ENCODE data around the gene ESYT1. TPM values are rescaled to one million over a fixed set of nuclear protein-coding genes. Genes with fewer than 3 reads are reported as not detected.

The ESYT1 gene
- total RNA-seq, 1 donor: 207 TPM

DNA sequence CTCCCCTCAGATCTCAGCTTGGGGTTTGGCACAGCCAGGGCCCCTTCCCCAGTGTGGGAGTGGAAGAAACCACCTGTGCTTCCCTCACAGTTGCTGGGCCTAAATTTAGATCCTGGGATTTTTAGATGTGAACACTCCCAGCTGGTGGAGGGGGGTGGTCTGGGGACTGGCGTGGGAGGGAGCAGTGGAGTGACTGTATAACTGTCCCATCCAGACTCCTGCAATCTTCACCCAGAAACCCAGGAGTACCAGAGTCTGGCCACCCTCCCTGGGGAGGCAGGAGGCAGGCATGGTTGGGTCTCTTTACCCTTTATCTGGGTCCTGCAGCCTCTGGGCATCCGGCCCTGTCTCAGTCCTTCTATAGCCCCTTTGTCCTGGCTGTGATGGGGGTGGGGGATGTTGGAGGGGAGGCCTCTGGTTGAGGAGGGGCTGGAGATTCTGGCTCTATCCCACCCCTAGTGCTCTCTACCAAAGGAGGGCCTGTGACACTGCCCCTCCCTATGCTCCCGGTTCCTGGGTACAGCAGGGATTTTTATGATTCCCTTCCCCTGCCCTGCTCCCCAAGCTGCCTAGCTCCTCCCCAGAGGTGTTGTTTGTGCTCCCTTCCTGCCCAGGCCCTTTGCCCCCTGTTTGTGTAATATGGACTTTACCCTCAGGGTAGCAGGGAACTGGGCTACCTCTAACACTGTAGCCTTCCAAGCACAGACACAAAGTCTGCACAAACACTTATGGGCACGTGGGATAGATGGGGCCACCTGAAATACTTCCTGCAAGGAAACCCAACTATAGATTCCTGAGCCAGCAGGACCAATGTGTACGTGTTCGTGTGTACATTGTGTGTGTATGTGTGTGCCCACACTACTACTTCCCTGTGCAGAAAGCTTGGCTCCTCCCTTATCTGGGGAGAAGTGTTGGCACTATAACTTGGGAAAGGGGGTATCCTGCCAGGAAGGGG, 46.4 kb upstream of the ESYT1 start:
- H3K4me3 ChIP-seq (ENCODE audit: low read depth, low read length): no peak overlapping the region
- TF ChIP-seq, protein P1, sequence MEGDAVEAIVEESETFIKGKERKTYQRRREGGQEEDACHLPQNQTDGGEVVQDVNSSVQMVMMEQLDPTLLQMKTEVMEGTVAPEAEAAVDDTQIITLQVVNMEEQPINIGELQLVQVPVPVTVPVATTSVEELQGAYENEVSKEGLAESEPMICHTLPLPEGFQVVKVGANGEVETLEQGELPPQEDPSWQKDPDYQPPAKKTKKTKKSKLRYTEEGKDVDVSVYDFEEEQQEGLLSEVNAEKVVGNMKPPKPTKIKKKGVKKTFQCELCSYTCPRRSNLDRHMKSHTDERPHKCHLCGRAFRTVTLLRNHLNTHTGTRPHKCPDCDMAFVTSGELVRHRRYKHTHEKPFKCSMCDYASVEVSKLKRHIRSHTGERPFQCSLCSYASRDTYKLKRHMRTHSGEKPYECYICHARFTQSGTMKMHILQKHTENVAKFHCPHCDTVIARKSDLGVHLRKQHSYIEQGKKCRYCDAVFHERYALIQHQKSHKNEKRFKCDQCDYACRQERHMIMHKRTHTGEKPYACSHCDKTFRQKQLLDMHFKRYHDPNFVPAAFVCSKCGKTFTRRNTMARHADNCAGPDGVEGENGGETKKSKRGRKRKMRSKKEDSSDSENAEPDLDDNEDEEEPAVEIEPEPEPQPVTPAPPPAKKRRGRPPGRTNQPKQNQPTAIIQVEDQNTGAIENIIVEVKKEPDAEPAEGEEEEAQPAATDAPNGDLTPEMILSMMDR (IDR thresholded peaks at IDR 0.05; ENCODE audit: insufficient read depth, low read length): no peak
- DNase-seq (ENCODE audit: low read depth): no peak

DNA sequence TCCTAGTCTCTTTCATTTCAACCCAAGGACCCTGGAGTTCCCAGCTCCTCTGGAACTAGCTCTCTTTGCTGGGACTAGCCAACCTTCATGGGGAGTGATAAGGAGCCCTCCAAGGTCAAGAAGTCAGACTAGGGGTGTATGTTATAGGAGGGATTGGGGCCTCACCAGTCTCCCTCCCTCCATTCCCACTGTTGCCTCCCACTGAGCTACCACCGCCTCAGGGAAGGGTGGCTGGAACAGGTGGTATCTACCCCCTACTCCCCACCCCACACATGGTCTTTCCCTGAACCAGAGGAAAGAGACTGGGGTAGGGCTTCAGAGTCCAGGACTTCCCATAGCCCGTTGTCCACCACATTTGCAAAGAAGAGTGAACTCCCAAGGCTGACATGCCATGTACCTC, 45.7 kb upstream of the ESYT1 start:
- H3K4me3 ChIP-seq (ENCODE audit: low read depth, low read length): no peak overlapping the region
- TF ChIP-seq, protein P1 (IDR thresholded peaks at IDR 0.05; ENCODE audit: insufficient read depth, low read length): no peak
- DNase-seq (ENCODE audit: low read depth): no peak

DNA sequence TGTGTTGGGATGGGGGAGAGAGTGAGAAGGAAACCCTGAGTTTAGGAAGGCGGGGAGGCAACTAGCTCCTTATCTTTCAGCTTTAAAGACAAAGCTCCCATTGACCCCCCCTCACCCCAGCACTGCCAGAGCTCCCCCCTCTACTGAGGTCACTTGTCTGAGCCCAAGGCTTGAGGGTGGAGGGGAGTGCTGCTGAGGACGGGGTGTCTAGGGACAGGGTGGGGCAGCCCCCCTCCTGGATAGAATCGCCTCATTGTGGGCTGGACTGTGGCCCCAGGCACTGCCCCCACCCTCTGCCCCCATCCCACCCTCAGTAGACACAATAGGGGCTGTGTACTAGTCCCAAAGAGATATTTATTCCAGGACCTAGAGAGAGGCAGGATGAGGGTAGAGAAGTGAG, 45.1 kb upstream of the ESYT1 start:
- no peak for DNase-seq (ENCODE audit: low read depth)
- H3K4me3 ChIP-seq (ENCODE audit: low read depth, low read length): no peak overlapping the region
- TF ChIP-seq, protein P1 (IDR thresholded peaks at IDR 0.05; ENCODE audit: insufficient read depth, low read length): no peak

DNA sequence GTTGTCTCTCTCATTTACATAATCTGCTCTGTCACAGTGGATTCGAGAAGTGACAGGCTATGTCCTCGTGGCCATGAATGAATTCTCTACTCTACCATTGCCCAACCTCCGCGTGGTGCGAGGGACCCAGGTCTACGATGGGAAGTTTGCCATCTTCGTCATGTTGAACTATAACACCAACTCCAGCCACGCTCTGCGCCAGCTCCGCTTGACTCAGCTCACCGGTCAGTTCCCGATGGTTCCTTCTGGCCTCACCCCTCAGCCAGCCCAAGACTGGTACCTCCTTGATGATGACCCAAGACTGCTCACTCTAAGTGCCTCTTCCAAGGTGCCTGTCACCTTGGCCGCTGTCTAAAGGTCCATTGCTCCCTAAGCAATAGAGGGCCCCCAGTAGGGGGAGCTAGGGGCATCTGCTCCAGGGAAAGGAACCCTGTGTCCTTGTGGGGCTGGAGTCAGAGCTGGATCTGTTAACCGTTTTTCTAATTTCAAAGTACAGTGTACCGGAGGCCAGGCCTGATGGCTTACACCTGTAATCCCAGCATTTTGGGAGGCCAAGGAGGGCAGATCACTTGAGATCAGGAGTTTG, 43.0 kb upstream of the ESYT1 start:
- no peak for DNase-seq (ENCODE audit: low read depth)
- TF ChIP-seq, protein P1 (IDR thresholded peaks at IDR 0.05; ENCODE audit: insufficient read depth, low read length): peak; percentile 31
- no peak overlapping the region for H3K4me3 ChIP-seq (ENCODE audit: low read depth, low read length)

DNA sequence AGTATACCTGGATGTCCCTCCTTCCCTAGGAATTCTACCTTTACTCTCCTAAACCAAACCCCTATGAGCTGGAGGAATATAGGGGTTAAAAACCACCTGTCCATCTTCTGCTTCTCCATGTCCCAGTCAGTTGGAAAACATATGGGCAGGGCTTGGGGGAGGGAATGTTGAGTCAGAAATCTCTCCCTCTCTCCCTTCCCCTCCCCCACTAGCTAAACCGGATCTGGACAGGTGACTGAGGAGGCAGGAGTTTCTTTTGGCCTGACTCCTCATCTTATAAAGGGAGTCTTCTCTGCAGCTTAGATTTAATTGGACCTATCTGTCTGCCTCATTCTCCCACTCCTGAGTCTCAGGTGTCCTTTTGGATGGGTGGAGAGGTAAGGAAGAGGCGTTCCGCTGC, 42.0 kb upstream of the ESYT1 start:
- TF ChIP-seq, protein P1 (IDR thresholded peaks at IDR 0.05; ENCODE audit: insufficient read depth, low read length): no peak
- no peak overlapping the region for H3K4me3 ChIP-seq (ENCODE audit: low read depth, low read length)
- no peak for DNase-seq (ENCODE audit: low read depth)

DNA sequence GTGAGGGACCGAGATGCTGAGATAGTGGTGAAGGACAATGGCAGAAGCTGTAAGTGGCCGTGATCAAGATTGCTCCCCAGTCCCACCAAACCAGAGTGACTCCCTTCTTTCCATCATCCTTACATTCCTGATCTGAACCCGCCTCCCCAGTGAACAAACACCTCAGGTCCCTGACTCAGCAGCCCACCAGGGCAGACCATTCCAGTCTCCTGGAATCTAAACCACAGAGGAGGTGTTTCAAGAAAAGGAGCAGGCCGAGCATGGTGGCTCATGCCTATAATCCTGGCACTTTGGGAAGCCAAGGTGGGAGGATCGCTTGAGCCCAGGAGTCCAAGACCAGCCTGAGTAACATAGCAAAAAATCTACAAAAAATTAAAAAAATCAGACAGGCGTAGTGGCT, 41.5 kb upstream of the ESYT1 start:
- no peak for DNase-seq (ENCODE audit: low read depth)
- H3K4me3 ChIP-seq (ENCODE audit: low read depth, low read length): no peak overlapping the region
- TF ChIP-seq, protein P1 (IDR thresholded peaks at IDR 0.05; ENCODE audit: insufficient read depth, low read length): no peak

Data from fibroblast of the aortic adventitia (primary cell).